Panc1 (cell line): ENCODE measurements around the gene MRPL20. TPM values are rescaled to one million over a fixed set of nuclear protein-coding genes. Genes with fewer than 3 reads are reported as not detected.

ENCODE experiments used
- ATAC-seq: fragments of 200-7000 bp; cut with Tn5 transposase; 2 replicates; pipeline ENCODE4 v1.9.1; 2020; ENCODE audit warnings: mild to moderate bottlenecking, moderate library complexity
- BruUV-seq: library from RNA; stranded (reverse); fragments of 400-500 nt; replicated peaks from 2 replicates; lab custom pipeline; 2021; lab: Mats Ljungman, UMichigan
- CTCF ChIA-PET: fragments of 300-600 bp; sonication (Branson Sonifier 250); formaldehyde crosslinking; loops from one replicate; lab custom pipeline; 2022; ENCODE audit warnings: antibody characterized with exemption; lab: Charles Lee
- POLR2A ChIA-PET: fragments of 300-600 bp; sonication (Branson Sonifier 250); formaldehyde crosslinking; loops from one replicate; lab custom pipeline; 2022; ENCODE audit warnings: antibody characterized with exemption; lab: Charles Lee
- DNase-seq: peaks from one replicate; pipeline ENCODE4 v3.0.0-alpha.2; 2010; ENCODE audit warnings: low read depth, low spot score
- H3K27ac ChIP-seq: 2 replicates; pipeline ENCODE4 v1.5.1; 2011; ENCODE audit warnings: mild to moderate bottlenecking, low read length, inconsistent platforms
- H3K27me3 ChIP-seq: fragments of 200-500 bp; sonication (Bioruptor generic); 2 replicates; pipeline ENCODE4 v1.6.0; 2014; ENCODE audit warnings: low read length, inconsistent platforms; ENCODE audit not compliant: control insufficient read depth, insufficient read depth
- H3K36me3 ChIP-seq: fragments of 200-500 bp; sonication (Bioruptor generic); 2 replicates; pipeline ENCODE4 v1.5.1; 2014; ENCODE audit warnings: inconsistent platforms, mild to moderate bottlenecking, low read length, moderate library complexity; ENCODE audit not compliant: control insufficient read depth, insufficient read depth
- H3K4me1 ChIP-seq: 2 replicates; pipeline ENCODE4 v1.5.1; 2011; ENCODE audit warnings: inconsistent platforms, mild to moderate bottlenecking, low read length, moderate library complexity; ENCODE audit not compliant: control insufficient read depth, insufficient read depth
- H3K4me3 ChIP-seq, 2 experiments: 2 replicates each; pipeline ENCODE4 v1.5.1; 2011 to 2012; ENCODE audit warnings: low read depth in 2 of 2, low read length in 2 of 2, mild to moderate bottlenecking in 2 of 2, inconsistent platforms in 1 of 2, moderate library complexity in 1 of 2
- H3K9me3 ChIP-seq: fragments of 200-500 bp; sonication (Bioruptor generic); 2 replicates; pipeline ENCODE4 v1.5.1; 2014; ENCODE audit warnings: low read depth, mild to moderate bottlenecking, inconsistent platforms, low read length, moderate library complexity; ENCODE audit not compliant: control insufficient read depth, insufficient read depth
- POLR2AphosphoS5 ChIP-seq: IDR thresholded peaks from 2 replicates; pipeline ENCODE4 v1.6.1; 2012; ENCODE audit warnings: mild to moderate bottlenecking, low read depth, low read length, moderate library complexity
- REST ChIP-seq, 2 experiments: IDR thresholded peaks; 2 replicates each; pipeline ENCODE4 v1.6.1; 2011 to 2012; ENCODE audit warnings: low read depth in 2 of 2, control low read depth in 1 of 2, low read length in 1 of 2, mild to moderate bottlenecking in 1 of 2, moderate library complexity in 1 of 2; ENCODE audit not compliant: insufficient read depth in 1 of 2
- SIN3A ChIP-seq: IDR thresholded peaks from 2 replicates; pipeline ENCODE4 v1.6.1; 2012; ENCODE audit warnings: low read depth, mild to moderate bottlenecking, low read length, moderate library complexity, borderline replicate concordance; ENCODE audit not compliant: insufficient read depth
- TCF7L2 ChIP-seq: IDR thresholded peaks from 2 replicates; pipeline ENCODE4 v1.6.1; 2011; ENCODE audit warnings: mild to moderate bottlenecking, low read depth, low read length, inconsistent platforms
- in situ Hi-C: cut with HindIII; loops from 2 replicates; pipeline ENCODE4 v1.10.0; 2016; ENCODE audit warnings: low sequenced_read_pairs, low pct_unique_long_range_greater_than_20kb
- intact Hi-C: fragments of 100-400 bp; cut with micrococcal nuclease; formaldehyde crosslinking; loops from one replicate; pipeline ENCODE4 v1.10.0; 2022; ENCODE audit not compliant: unreplicated experiment
- total RNA-seq: library from RNA; stranded (reverse); gene quantifications from one replicate; pipeline ENCODE4 v1.2.1, GENCODE V29; 2021; ENCODE audit not compliant: unreplicated experiment

Gene MRPL20
- total RNA-seq, 1 experiment from 2014 or later, result 196 TPM

GRCh38 chr1:1432274-1432950 lies 25.3 kb upstream of the MRPL20 start:
- no peaks in the 10 kb centered on the region for H3K27me3 ChIP-seq
- TF ChIP-seq REST (IDR thresholded peaks at IDR 0.05; ENCODE audit: insufficient read depth in 1 of 2, low read depth in 2 of 2, low read length in 1 of 2) (no peak), POLR2AphosphoS5 (no peak), TCF7L2 (no peak)
- CTCF ChIA-PET, result interaction anchor here (0.8 to 0.9 kb wide), 2 partner anchors 9 to 33 kb away, joined by 3 to 4 read pairs; partner anchors contain the start of gene CCNL2
- DNase-seq (no peak), ATAC-seq (no peak; the same call in 1 of the 2 replicates)
- POLR2A ChIA-PET, result interaction anchor here (0.9 to 1.5 kb wide), 2 partner anchors 9 to 25 kb away, joined by 3 to 4 read pairs; no protein-coding TSS in a partner anchor
- in situ Hi-C loops, result no loop called here
- H3K4me1 ChIP-seq, result peaks cover 66% of the 10 kb centered on the region
- H3K27ac ChIP-seq, result peak overlapping the region; percentile 99
- TSS peak; percentile 44 for BruUV-seq
- no peaks in the 10 kb centered on the region for H3K36me3 ChIP-seq
- intact Hi-C loops, result no loop called here
- peak overlapping the region in 1 of 2 experiments; percentile 76; a peak in 2 of 4 replicates for H3K4me3 ChIP-seq
- no peaks in the 10 kb centered on the region for H3K9me3 ChIP-seq

GRCh38 chr1:1431845-1432273 lies 24.8 kb upstream of the MRPL20 start:
- Histone ChIP-seq H3K36me3 (no peaks in the 10 kb centered on the region), H3K27ac (peak overlapping the region; percentile 99), H3K9me3 (no peaks in the 10 kb centered on the region), H3K4me3 (peak overlapping the region; percentile 3 to 33; a peak in 3 of 4 replicates), H3K4me1 (peaks cover 66% of the 10 kb centered on the region), H3K27me3 (no peaks in the 10 kb centered on the region)
- POLR2A ChIA-PET, result interaction anchor here (0.9 to 1.5 kb wide), 4 partner anchors 9 to 73 kb away, joined by 3 to 4 read pairs (median 3); no protein-coding TSS in a partner anchor
- ATAC-seq (peak; percentile 58), DNase-seq (no peak)
- CTCF ChIA-PET, result interaction anchor here (0.6 to 1.8 kb wide), 3 partner anchors 8 to 33 kb away, joined by 4 to 11 read pairs (median 4); partner anchors contain the start of gene CCNL2
- TF ChIP-seq POLR2AphosphoS5 (peak; percentile 75), REST (IDR thresholded peaks at IDR 0.05; ENCODE audit: insufficient read depth in 1 of 2, low read depth in 2 of 2, low read length in 1 of 2) (no peak; a peak in 1 of 4 replicates), TCF7L2 (0 out of 2 replicates have a peak, but pooled peaks have one; percentile 15), SIN3A (peak; percentile 63; the same call in 1 of the 2 replicates)
- in situ Hi-C loops (no loop called here), intact Hi-C loops (no loop called here)
- BruUV-seq, result no TSS peak
